ENCODE data around the gene PLGRKT.
"Not testable (repeated sequence)": the region's sequence is repeated elsewhere in the genome, so short reads cannot be mapped to it uniquely, and the experiment has no call there.

PLGRKT gene

GRCh38 chr9:5450359-5451091 lies 12.8 kb upstream of the PLGRKT start, which contains the start of gene CD274:
TSS of gene CD274 (plus strand) at chr9:5450542. CDS start at chr9:5456114, 5,572 bp downstream.
- DNase-seq, result peak; percentile 36

- DNase-seq, result no peak
These were observed 12.0 kb upstream of the PLGRKT start for GRCh38 chr9:5449521-5450358.

- DNase-seq, result no peak
These were observed 11.0 kb upstream of the PLGRKT start for GRCh38 chr9:5448461-5449435.

- DNase-seq, result no peak
These were observed 10.3 kb upstream of the PLGRKT start for GRCh38 chr9:5448016-5448415.

GRCh38 chr9:5447337-5447736 lies 9.6 kb upstream of the PLGRKT start:
- no peak for DNase-seq

- no peak for DNase-seq
These were observed 8.9 kb upstream of the PLGRKT start for GRCh38 chr9:5446451-5447236.

- DNase-seq, result no peak
These were observed 8.2 kb upstream of the PLGRKT start for GRCh38 chr9:5445886-5446285.

GRCh38 chr9:5445096-5445495 lies 7.4 kb upstream of the PLGRKT start:
- not testable (repeated sequence) for DNase-seq

- DNase-seq, result no peak
These were observed 6.1 kb upstream of the PLGRKT start for GRCh38 chr9:5443850-5444249.

- no peak for DNase-seq
These were observed 4.8 kb upstream of the PLGRKT start for GRCh38 chr9:5442400-5443011.

- DNase-seq, result no peak
These were observed 3.3 kb upstream of the PLGRKT start for GRCh38 chr9:5441043-5441442.

GRCh38 chr9:5440426-5440825 lies 2.7 kb upstream of the PLGRKT start:
- DNase-seq, result no peak

- DNase-seq, result no peak
These were observed 807 bp upstream of the PLGRKT start for GRCh38 chr9:5438301-5439162.

- DNase-seq, result no peak
These were observed 1.3 kb downstream of the PLGRKT start for GRCh38 chr9:5436441-5436840.

- DNase-seq, result peak; percentile 45
These were observed 1.8 kb downstream of the PLGRKT start for GRCh38 chr9:5435912-5436311.

GRCh38 chr9:5433841-5434810 lies 3.6 kb downstream of the PLGRKT start:
- DNase-seq, result not testable (repeated sequence)

- DNase-seq, result not testable (repeated sequence)
These were observed 4.4 kb downstream of the PLGRKT start for GRCh38 chr9:5433328-5433727.

GRCh38 chr9:5432890-5433289 lies 4.8 kb downstream of the PLGRKT start:
- not testable (repeated sequence) for DNase-seq

- DNase-seq, result no peak
These were observed 6.8 kb downstream of the PLGRKT start for GRCh38 chr9:5430912-5431311.
